GM19025 (cell line): ENCODE results near the gene SCUBE1.

Experiments used
- ATAC-seq: cut with Tn5 transposase; IDR thresholded peaks from one replicate; pipeline ENCODE4 v1.9.1; 2021; ENCODE audit warnings: mild to moderate bottlenecking, low read depth, moderate library complexity; ENCODE audit not compliant: unreplicated experiment

The SCUBE1 gene

DNA sequence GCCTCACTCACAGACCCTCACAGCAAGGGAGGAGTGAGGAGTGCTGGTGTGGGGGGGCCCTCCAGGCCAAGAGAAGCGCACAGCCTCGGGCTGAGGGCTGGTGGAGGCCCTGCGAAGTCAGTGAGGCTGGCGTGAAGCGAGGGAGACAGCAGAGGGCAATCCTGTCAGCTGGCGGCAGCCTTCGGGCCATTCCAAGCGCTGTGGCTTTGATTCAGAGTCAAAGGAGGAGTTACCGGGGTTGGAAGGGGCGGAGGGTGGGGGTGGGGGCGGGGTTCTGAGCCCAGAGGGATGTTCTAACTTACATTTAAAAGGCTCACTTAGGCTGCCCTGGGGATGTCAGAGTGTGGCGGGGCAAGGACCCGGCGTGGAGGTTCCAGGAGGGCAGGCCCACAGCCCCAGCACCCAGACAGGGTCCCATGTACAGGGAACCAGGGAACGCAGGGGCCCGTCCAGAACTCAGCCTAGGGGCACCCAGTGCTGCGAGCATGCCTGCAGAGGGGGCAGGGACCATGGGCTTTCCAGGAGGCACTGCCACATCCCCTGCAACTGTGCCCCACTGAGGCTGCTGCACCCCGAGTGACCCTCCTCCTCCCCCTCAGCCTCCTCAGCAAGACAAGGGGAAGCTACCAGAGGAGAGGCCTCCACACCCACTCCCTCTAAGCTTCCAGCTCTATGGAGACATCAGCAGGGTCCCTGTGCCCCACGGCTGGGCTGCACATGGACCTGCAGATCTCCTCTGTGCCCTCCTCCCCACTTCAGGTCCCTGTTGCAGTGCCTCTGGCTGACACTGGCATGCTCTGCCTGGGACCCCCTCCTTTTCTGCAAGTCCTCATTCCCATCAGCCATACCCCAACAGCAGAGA, 116.6 kb downstream of the SCUBE1 start:
- no peak for ATAC-seq

DNA sequence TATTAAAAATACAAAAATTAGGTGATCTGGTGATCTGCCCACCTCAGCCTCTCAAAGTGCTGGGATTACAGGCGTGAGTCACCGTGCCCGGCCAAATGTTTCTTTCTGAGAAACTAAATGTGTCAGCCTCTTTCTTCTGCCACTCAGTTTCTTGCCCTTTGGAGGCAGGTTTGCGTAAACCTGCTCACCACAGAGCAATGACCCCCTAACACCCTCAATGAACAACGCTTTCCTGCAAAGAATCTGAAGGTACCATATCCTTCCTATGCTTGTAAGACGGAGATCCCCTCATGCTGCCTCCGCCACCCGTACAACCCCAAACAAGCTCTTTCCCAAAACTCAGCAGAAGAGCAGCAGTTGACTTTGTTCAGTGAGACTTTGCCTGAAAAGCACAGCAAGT, 117.6 kb downstream of the SCUBE1 start:
- ATAC-seq, result no peak

DNA sequence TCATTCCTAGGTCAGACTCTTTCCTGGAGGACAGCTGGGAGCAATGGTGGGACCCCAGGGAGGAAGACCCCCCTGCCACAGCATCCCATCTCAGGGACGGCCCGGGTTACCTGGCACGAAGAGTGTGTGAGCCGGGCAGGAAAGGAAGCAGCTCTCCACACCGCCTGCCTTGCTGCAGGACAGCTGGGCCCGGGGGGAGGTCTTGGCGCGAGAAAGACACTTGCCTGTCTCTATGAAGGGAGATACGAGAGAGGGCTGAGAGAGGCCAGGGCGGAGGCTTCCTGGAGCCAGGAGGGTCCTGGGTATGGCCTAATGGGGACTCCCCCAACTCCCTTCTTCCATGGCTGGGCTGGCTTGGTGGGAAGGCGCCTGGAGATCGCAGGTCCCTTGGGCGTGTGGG, 120.2 kb downstream of the SCUBE1 start:
- no peak for ATAC-seq

DNA sequence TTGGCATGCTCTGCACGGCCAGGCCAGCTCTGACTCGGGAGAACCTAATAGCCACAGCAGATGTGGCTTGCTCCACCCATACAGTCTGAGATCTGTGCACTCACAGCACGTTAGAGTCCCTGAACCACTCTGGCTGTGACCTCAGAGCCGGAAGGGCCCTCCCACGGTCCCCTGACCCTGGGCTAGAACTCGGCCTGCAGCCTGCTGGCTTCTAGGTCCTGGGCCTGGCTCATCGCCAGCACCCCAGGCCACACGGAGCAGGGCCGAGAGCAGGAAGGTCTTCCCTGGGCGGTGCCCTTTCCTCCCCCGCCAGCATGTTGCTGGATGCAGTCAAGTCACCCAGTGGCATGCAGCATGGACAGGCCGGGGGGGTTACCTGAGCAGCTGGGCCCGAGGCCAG, 120.9 kb downstream of the SCUBE1 start:
- ATAC-seq, result no peak

DNA sequence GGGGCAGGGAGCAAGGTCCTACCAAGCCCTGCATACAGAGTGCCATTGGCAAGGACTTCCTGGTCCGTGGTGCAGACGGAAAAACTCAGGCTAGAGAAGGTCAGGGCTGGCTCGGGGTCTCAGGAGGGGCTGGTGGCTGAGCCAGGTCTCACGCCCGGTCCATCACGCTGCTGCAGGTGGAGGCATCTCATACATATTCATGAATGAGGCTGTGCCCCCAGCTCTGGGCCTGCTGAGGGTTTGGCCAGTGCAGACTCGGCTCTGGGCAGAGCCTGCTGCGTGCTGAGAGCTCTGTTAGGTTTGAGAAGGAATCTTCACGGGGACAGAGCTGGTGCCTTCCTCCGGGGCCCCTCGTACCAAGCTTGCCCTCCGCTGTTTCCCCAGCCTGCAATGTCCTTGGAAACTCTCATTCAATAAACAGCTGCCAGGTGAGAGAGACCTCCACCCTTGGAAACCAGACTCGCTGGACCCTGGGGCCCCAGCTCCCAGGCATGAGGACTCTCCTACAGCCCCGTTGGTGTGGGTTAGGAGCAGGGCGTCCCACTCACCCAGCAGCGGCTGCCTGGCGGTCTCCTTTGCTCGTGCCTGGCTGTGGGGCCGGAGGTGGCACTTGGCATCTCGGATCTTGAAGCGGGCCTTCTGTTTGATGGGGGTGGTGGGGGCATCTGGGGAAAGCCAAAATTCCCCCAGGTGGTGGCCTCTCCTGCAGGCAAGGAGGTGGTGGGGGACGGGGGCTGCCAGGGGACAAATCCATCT, 122.4 kb downstream of the SCUBE1 start:
- no peak for ATAC-seq

DNA sequence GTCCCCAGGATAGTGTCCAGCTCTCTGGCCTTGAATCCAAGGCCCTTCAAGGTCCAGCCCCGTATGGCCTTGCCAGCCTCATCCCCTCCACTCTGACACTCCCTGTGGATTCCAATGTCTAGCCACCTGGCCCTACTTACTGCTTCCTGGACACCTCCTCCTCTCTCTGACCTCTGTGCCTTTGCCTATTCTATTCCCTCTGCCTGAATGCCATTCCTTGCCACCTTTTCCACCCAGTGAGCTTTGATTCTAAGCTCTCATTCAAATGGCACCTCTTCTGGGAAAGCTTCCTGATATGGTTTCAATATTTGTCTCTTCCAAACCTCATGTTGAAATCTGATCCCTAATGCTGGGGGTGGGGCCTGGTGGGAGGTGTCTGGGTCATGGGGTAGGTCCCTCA, 124.4 kb downstream of the SCUBE1 start:
- ATAC-seq, result no peak

DNA sequence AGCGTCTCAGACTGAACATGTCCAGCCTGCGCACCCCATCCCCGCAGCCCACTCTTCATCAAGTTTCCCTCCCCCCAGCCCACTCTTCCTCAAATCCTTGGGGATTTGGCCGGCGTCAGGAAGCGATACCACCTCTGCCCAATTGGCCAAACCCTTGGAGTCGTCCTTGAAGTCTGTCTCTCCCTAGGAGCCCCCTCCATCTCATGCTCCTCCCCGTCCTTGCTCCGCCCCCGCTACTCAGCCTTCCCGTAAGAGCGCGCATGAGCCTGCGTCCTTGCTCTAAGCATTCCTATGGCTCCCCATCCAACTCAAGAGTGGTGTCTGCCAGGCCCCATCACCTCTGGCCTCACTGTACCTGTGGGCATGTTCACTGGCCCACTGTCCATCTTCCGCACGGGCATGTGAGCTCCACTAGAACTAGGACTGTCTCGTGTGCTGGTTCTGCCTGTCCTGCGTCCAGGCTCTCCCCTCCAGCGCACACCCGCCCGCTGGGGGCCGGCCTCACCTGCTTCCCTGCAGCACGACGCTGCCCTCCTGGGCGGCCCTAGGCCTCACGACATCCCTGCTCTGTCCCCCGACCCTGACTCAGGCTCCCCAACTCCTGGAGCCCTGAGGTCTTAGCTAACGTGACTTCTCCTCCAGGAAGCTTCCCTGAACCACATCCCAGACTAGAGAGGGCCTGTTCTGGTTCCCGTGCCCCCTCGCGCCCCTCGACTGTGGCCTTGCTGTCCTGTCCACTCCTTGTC, 125.7 kb downstream of the SCUBE1 start:
- no peak for ATAC-seq

DNA sequence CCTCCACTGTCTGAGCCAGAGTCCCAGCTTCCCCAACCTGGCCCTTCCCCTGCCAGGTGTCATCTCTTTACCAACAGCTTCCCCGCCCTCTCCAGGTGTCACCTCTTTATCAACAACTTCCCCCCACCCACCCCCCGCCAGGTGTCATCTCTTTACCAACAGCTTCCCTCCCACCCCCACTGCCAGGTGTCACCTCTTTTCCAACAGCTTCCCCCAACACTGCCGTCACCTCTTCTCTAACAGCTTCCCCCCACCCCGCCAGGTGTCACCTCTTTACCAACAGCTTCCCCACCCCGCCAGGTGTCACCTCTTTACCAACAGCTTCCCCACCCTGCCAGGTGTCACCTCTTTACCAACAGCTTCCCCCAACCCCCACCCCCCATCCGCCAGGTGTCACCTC, 126.4 kb downstream of the SCUBE1 start:
- no peak for ATAC-seq

DNA sequence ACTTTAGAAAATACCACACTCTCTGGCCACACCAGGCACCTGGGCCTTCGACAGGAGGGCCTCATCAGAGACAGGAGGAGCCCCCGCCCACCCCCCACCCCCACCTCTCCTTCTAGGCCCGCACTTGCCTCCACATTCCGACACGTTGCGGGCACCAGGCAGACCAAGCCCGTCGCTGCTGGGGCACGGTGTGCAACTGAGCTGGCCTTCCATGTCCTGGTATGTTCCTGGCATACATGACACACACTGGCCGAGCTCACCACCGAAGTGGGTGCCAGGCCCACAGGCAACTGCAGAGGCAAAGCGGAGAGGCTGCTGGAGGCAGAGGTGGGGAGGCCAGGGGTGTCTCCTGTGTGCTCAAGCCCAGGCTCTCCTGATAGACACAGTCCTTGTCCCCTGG, 129.2 kb downstream of the SCUBE1 start:
- no peak for ATAC-seq

DNA sequence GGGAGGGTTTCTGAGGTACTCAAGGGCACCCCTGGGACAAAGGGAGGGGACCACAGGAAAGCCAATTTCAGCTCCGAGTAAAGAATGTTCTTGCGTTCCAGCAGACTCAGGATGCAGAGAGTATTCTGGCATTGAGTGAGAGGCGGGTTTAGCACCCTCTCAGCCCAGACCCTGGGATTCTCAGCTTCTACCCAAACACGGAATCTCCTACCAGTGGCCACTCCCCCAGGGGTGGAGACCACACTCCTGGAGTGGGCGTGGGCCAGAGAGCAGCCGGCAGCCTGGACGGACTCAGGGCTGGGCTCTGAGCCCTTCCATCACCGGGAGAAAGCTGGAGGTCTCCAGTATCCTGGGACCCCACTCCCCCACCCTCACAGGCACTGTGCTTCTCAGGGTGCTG, 130.1 kb downstream of the SCUBE1 start:
- no peak for ATAC-seq

DNA sequence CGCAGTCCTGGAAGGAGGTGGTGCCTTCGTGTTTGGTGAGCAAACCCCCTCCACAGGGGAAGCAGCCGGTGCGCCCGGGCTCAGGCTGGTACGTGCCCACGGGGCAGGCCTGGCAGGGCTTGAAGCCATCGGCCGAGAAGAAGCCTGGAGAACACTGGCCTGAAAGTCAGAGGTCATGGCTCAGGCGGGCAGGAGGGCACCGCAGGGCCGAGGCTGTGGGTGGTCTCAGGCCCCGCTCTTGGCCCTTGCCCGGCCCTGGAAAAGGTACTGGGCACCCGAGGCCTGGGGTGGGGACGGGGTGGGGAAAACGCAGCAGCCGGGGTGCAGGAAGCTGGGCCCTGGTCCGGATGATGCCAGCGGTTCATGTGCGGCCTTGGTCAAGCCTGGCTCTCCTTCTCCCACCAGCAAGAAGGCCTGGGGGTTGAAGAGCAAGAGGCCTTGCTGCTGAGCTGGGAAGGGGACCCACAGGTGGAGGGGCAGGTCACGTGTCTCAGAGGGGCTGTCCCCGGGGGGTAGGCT, 130.7 kb downstream of the SCUBE1 start:
- no peak for ATAC-seq

DNA sequence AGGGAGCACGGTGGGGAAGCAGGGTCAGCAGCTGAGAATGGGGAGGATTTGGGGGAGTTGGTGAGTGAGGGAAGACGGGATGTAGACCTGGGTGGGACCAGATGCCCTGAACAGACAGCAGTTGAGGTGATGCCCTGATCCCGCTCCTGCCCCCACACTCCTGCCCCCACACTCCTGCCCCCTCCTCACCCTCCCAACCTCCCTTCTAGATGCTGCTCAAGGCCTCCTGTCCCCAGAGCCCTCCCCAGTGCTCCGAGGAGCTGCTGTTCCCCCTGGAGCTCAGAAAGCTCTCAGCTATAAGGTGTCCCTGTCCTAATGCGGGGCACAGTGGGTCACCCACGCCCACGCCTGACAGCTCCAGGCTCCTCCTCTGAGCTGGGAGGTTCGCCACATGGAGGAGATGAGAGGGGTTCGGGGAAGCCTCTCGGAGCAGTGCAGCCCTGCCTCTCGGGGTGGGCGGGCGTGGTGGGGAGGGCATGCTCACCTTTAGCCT, 131.2 kb downstream of the SCUBE1 start:
- no peak for ATAC-seq

DNA sequence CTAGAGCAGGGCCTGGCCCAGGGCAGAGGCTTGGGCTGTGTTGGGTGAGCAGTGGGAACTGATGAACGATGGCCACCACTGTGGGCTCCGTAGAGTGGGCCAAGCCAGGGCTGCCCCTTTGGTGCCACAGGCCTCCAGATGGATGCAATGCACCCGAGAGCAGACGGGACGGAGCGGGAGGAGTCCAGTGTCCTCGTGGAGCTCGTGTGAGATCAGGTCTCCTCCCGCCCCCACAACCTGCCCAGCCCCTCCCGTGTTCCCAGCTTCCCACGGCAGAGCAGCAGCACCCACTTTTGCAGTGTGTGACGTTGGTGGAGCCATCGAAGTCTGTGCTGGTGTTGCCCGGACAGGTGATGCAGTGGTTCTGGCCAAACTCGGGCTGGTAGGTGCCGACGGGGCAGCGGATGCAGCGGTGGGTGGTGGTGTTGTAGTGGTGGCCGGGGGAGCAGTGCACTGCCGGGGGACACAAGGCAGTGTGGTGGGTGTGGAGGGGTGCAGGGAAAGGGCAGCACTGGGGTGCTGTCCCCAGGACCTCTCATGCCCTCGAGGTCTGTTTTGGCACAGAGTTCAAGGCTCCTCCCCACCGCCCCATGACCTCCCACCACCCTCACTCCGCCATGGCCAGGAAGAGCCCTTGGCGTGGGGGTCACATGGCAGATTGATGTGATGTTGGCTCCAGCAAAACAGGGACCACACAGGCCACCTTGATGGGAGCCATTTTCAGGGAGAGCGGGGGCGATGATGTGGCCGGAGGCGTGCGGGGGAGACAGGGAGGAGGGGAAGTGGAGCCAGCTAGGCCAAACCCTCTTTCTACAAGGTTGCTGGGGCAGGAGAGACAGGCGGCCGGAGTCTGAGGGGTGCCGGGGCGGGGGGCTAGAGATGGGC, 132.3 kb downstream of the SCUBE1 start:
- ATAC-seq, result no peak

DNA sequence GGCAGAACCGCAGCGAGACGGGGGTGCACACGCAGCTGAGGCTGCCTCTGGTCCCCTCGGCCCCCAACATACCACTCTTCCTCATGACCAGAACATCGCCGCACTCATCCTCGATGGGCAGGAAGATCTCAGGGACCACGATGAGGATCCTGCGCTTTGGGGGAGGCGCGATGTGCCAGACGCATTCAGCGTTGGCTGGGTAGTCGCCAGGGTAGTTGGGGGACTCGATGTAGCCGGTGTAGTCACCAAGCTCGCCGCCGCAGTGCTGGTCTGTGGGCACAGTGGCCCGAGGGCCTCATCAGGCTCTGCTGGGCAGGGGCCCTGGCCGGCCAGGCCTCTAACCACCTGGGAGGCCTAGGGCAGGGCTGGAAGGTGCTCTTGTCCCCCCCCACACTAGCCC, 133.2 kb downstream of the SCUBE1 start:
- no peak for ATAC-seq

DNA sequence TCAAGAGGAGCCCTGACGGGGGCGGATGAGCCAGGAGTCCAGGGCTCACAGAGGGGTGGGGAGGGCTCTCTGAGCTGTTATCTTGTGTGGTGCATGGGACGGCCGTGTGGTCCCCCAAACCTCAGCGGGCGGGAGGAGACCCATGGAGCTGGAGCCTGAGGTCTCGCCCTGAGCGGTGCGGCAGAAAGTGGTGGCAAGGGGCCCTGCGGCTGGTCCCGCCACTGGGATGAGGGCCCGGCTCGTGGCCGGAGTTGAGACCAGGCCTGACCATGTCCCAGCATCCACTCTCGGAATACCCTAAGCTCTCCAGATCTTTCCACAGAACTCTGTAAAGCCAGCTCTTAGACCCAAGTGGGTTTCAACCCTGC, 133.7 kb downstream of the SCUBE1 start:
- ATAC-seq, result no peak

DNA sequence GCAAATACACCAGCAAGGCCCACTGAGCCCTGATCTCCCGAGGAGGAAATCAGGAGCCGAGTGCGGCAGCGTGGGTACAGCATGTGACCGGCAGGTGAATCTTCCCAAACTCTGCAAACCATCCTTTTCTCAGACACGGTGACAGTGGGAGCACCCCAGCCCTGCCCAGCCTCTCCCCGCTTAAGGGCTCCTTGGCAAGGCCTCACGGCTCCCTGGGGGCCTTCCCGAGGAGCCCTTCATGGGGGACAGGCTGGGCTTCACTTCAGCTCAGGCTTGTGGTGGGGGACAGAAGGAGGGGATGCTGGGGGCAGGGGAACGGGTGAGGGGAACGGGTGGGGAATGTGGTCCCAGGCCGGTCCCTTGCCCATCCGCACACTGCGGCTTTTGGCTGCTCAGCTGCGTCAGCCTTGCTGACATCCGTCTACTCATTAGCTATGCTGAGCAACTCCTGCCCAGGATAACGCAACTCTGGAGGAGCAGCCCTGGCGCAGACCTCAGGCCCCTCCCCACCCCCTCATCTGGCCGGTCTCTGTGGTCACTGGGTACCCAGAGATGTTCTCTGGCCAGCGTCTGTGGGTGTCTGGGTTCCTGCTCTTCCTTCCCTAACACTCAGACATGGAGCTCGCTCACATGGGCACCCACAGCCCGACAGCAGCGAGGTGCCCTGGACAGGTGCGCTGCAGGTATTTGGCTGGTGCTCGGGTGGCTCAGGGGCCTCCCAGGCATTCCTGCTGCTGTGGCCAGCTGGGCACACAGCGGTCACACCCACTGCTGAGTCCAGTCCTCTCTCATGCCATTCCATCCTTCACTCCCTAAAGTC, 134.3 kb downstream of the SCUBE1 start:
- ATAC-seq, result no peak

DNA sequence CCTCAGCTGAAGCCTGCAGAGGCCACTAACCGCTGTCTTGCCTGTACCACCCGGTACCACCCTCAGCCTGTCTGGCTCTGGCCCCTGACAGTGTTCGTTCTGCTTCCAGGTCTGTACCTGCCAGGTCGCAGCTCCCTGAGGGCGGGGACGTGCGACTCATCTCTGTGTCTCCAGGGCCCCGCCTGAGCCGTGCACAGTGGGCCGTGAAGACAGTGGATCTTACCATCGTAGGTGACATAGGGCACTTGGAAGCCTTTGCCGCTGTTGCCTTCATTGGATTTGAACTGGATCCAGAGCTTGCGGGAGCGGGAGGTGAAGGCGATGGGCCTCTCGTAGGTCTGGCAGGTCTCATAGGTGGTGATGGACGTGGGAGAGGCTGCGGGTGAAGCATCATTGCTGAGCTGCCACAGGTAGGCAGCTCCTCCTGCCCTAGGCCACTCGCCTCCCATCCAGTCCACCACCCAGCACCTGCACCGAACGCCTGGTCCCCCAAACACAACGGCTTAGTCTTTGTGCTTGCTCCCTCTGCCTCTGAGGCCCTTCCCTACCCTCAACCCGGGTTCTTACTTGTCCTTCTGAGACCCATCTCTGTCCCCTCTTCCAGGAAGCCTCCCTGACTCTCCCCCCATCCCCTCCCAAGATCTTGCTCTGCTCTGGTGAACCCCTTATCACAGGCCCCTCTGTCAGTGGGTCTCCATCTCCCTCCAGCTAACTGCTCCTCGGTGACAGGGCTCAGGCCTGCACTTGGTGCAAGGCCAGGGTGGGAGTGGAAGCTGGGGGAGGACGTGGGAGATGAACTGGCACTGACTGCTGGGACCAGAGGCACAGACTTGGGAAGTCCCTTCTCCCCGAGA, 135.1 kb downstream of the SCUBE1 start:
- no peak for ATAC-seq

DNA sequence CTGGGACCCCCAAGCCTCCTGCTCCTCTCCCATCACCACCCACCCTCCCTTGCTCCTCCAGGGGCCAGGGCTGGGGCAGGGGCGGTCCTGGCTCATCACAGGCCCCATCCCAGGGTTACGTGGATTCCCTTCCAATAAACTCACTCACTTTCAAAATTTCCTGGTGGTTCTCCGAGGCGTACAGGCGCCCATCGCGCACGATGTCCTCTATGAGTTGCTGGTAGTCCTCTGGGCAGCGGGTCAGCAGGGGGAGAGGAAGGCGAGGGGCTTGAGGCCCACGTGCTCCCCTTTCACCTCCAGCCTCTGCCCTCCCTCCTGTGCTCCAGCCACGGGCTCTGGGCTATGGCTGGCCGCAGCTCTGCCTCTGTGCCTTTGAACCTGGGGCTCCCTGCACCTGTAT, 135.8 kb downstream of the SCUBE1 start:
- no peak for ATAC-seq
